ENCODE data around the gene DENND6B.

The DENND6B gene

DNA sequence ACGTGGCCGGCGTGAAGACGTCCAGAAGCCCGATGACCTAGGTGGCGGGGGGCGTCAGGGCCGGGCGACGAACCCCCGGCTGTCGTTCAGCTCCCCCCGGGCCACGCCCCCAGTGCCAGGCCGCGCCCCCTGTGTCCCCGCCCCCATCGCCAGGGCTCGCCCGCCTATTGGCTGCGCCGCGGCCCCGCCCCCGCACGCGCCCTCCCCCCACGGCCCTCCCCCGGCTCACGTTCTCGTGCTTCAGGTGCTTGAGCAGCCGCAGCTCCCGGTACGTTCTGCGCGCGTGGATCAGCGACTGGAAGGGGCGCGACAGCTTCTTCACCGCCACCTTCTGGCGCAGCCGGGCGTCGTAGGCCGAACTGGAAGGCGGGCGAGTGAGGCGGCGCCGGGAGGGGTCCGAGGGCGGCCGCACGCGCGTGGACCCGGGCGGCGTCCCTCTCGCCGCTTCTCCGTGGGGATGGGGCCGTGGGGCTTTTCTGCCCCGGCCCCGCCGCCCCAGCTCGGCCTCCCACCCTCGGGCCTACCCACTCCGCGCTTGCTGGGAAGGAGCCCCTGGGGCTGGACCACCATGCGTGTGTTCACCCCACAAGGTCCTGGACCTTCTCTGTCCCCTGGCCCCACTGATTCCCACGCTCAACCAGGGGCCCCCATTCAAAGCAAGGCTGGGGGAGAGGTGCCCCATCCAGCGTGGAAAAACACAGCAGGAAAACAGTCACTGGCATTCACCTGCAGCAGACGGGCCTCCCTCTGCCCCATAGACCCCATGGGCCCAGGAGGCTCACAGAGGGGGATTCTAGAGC lies 59.0 kb downstream of the DENND6B start:
- DNase-seq: no peak

DNA sequence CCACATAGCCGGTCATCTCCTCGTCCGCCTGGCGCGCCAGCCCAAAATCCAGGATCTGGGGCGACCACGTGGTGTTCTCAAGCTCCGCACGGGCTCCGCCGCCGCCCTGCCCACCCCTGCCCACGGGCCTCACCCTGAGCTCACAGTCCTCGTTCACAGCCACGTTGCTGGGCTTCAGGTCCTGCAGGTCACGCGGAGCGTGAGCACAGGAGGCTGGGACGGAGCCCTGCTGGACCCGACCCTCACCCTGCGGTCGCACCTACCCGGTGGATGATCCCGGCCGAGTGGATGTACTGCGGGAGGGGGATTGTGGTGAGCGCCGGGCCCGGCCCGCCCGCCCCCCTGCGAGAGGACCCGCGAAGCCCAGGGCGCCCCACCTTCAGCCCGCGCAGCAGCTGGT lies 59.8 kb downstream of the DENND6B start:
- no peak for DNase-seq

DNA sequence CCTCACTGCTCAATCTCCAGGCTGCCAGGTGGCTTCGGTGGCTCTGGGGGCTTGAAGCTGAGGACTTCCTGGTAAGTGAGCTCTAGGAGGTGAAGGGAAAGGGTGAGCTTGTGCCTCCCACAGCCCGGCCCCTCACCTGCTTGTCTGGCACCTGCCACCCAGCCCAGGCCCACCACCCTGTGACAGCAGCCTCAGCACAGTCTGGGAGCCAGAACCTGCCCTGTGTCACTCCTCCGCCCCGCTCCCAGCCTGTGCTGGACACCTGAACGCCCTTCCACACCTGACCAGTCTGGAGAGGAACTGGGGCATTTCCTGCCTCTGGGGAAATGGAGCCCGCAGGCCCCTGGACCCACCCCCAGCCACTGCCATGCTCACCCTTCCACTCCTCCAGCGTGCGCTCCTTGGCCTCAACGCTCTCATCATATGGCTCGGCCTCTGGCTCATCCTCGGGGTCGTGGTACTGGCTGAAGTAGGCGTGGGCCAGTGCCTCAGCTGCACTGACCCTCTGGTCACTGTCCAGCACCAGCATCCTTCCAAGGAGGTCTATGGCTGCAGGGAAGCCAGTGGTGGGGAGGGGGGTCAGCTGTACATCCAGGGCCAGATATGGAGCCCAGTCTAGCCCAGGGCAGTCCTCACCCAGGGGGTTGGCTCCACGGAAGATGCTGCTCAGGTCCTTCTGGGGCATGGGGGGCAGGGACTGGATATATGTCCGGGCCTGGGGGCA lies 61.7 kb downstream of the DENND6B start:
- no peak for DNase-seq

DNA sequence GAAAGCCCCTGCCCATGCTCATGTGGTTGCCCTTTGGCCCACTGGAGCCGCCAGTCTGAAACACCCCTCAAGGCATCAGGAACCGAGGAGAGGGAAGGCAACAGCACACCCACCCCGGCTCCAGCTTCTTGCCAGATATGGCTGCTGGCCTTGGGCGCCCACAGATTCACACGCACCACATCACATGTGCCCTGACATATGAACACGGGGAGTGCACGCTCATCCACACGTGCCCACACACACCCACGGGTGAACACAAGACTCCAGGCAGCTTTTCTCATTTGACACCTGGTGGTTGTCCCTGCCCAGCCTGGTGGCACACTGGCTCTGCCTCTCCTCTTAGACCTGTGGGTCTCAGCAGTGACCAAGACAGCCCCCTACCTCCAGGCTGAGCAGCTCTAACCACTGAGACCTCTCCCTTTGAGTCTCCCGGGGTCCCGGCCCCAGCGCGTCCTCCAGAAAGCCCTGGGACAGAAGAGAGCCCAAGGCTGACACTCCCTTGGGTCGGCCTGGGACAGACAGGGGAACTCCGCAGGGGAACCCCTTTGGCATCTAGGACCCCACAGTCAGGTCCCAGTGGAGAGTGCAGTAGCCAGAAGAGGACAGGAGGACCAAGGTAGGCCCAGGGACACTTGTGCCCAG lies 62.6 kb downstream of the DENND6B start:
- no peak for DNase-seq

DNA sequence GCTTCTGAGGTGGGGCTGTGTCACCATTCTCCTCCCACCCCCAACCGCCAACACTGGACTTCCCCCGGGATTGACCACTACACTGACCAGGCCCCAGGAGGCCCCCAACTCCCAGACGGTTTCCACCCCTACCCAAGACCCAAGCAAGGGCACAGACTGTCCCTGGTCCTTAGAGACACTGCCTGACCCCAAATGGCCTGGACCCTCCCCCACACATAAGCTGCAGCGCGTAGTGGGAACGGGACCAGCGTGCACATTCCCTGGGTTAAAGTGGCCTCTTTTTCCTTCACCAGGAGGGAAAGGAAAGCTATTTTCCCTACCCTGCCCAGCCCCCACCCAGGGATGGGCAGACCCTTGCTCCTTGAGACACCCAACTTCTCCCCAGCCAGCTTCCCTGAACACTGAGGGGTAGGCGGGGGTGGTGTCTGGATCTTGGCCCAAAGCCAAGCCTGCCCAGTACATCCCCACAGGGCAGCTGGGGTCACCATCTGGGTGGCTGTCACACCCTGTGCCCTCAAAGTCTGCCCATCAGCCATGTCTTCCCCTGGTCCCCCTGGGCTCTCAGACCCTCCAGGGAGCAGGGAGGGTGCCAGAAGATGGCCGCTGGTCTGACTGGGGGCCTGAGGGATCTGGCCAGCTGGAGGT lies 63.7 kb downstream of the DENND6B start:
- no peak for DNase-seq

DNA sequence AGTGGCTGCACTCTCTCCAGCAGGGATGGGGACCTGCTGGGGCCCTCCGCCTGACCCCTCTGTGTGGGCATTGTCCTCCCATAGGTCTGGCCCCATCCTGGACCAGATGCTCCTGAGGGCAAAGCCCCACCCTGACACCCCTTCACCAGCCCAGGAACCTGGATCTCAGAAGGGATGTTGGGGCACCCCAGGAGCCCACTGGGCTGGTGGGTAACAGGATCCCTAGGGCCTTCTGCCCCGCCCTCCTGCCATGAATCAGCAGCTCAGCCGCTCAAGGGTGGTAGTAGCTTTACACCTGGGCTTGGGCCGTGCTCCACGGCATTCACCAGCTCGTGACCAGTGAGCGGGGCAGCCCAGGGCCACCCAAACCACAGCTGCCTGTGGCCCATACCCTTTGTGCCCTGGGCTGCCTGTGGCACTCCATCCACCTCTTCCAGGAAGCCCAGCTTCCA lies 64.3 kb downstream of the DENND6B start:
- no peak for DNase-seq

DNA sequence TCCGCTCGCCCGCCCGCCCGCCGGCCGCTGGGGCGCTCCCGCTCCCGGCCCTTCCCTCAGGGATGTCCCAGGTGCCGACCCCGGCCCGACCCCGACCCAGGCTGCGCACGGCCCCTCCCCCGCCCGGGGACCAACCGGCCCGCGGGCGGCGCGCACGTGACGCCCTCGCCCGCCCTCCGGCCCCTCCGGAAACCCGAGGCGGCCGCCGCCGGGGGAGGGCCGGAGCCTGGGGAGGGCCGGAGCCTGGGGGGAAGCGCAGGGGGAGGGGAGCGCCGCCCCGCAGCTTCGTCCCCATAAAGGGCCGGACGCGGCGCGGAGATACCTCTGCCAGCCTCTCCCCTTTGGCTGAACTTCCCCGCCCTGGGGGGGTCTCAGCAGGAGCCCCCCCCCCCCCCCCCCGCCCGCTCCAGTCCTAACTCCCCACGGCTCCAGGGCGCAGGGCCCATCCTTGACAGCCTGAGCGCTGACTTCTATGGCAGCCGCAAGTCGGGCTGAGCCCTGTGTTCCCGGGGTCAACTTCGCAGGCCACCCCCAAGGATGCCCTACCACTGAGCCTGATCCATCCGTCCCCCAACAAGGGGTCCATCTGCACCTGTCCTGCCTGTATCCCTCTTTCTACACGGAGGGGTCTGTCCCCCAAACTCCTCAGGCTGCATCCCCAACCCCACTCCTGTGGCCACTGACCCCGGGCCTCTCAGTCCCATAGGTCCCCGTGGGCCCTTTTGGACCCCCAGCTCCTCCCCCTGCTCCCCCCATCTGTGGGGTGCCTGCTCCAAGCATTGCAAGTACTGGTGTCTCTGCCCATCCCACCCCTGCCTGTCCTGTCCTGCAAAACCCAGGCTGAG lies 65.0 kb downstream of the DENND6B start, which contains the start of gene MAPK12:
TSS of gene MAPK12 (minus strand) at position 69 of the 845 bp plus-strand sequence. CDS start 174 bp downstream, outside the sequence.
- no peak for DNase-seq

DNA sequence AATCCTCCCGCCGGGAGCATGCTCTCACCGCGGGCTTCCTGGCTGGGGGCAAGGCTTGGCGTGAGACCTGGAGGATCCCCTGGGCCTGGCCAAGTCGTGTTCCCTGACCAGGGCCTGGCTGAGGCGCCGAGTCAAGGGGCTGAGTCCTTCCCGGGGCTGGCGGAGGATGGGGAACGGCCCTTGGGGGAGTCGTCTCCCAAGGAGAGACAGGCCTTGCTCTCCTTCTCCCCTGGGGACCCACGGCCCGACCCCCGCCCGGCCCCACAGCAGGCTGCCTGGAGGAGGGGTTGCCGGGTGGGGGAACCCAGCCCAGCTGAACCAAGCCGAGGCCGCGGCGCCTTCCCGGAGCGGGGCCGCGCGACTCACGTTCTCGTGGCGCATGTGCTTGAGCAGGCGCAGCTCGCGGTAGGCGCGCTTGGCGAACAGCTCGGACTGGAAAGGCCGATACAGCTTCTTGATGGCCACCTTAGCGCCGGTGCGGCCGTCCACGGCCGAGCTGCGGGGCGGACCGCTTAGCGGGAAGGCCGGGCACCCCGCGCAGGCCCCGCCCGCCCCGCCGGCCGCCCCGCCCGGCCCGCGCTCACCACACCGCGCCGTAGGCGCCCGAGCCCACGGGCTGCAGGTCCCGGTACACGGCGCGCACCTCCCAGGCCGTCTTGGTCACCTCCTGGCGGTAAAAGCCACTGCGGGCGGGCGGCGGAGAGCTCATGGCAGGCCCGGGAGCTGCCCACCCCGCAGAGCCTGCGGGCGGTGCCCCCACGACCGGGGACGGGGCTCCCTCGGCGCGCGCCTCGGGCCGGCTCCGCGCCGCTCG lies 65.8 kb downstream of the DENND6B start:
- no peak for DNase-seq

DNA sequence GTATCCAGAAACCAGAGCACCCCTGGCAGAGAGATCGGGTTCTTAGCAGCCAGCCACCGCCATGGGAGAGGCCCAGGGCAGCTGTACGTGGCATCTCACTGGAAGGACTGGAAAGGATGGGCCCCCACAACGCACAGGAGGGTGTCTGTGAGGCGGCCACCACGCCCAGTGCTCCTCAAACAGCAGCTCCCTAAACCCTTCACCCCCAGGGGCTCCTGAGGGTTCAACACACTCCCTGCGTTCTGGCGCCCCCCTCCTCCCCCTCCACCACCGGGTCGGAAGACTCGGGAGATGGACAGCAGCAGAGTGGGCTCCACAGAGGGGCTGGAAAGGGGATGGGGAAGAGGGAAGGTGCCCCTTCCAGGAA lies 66.4 kb downstream of the DENND6B start:
- DNase-seq: no peak

DNA sequence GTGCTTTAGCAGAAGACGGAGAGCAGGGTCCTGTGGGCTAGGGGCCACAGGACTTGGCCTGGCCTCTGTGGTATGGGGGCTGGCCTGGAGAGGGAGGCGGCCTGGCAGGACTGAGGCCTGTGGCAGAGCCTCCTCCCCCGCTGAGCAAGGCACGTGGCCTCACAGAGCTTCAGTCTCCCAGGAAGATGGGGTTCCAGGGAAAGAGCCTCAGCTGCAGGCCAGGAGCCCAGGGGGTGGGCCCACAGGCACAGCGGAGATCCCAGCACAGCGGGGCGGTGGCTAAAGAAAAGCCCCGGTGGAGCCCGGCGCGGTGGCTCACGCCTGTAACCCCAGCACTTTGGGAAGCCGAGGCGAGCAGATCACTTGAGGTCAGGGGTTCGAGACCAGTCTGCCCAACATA lies 67.5 kb downstream of the DENND6B start:
- no peak for DNase-seq
